Effector CD4-positive, alpha-beta T cell (primary cell): Measurements from ENCODE around the gene CCDC57.

Experiments used
- DNase-seq: peaks from one replicate; pipeline ENCODE4 v3.0.0-alpha.2; 2020

CCDC57 gene

GRCh38 chr17:82076785-82077591 lies 135.7 kb downstream of the CCDC57 start:
- no peak for DNase-seq

- no peak for DNase-seq
Measured at GRCh38 chr17:82076018-82076784, 136.4 kb downstream of the CCDC57 start.

- DNase-seq = no peak
Measured at GRCh38 chr17:82073446-82073845, 139.2 kb downstream of the CCDC57 start.

- DNase-seq = no peak
Measured at GRCh38 chr17:82072827-82073226, 139.8 kb downstream of the CCDC57 start.

GRCh38 chr17:82070611-82071010 lies 142.0 kb downstream of the CCDC57 start:
- no peak for DNase-seq

GRCh38 chr17:82065638-82066303 lies 146.9 kb downstream of the CCDC57 start, which contains the start of gene DUS1L:
DUS1L (minus strand) TSS chr17:82065804; CDS start chr17:82065059, 745 bp downstream.
- peak; percentile 60 for DNase-seq

GRCh38 chr17:82065193-82065637 lies 147.4 kb downstream of the CCDC57 start:
- DNase-seq = no peak

- DNase-seq = no peak
Measured at GRCh38 chr17:82064433-82065192, 148.0 kb downstream of the CCDC57 start.

GRCh38 chr17:82063424-82064415 lies 148.9 kb downstream of the CCDC57 start:
- DNase-seq = no peak

- DNase-seq = no peak
Measured at GRCh38 chr17:82062984-82063368, 149.7 kb downstream of the CCDC57 start.

GRCh38 chr17:82062076-82062983 lies 150.3 kb downstream of the CCDC57 start:
- DNase-seq = no peak

- DNase-seq = no peak
Measured at GRCh38 chr17:82061047-82061925, 151.4 kb downstream of the CCDC57 start.

GRCh38 chr17:82060614-82061013 lies 152.0 kb downstream of the CCDC57 start:
- DNase-seq = no peak

GRCh38 chr17:82060001-82060380 lies 152.7 kb downstream of the CCDC57 start:
- DNase-seq = no peak

GRCh38 chr17:82059272-82060000 lies 153.2 kb downstream of the CCDC57 start:
- DNase-seq = no peak

GRCh38 chr17:82058855-82059249 lies 153.8 kb downstream of the CCDC57 start:
- no peak for DNase-seq

- DNase-seq = no peak
Measured at GRCh38 chr17:82058230-82058854, 154.3 kb downstream of the CCDC57 start.
